GM21360 (cell line): ENCODE data around the gene KRTAP1-3.
"Not testable (repeated sequence)": the region's sequence is repeated elsewhere in the genome, so short reads cannot be mapped to it uniquely, and the experiment has no call there.

Experiments used
- ATAC-seq: cut with Tn5 transposase; IDR thresholded peaks from one replicate; pipeline ENCODE4 v1.9.1; 2021; ENCODE audit warnings: mild to moderate bottlenecking, moderate library complexity; ENCODE audit not compliant: unreplicated experiment

The KRTAP1-3 gene, protein sequence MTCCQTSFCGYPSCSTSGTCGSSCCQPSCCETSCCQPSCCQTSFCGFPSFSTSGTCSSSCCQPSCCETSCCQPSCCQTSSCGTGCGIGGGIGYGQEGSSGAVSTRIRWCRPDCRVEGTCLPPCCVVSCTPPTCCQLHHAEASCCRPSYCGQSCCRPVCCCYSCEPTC

GRCh38 chr17:41034346-41034935, at the start of gene KRTAP1-3:
Gene KRTAP1-3, minus strand, starts transcription at chr17:41034874. Its CDS starts 53 bp downstream, at chr17:41034821.
- ATAC-seq: not testable (repeated sequence)

DNA sequence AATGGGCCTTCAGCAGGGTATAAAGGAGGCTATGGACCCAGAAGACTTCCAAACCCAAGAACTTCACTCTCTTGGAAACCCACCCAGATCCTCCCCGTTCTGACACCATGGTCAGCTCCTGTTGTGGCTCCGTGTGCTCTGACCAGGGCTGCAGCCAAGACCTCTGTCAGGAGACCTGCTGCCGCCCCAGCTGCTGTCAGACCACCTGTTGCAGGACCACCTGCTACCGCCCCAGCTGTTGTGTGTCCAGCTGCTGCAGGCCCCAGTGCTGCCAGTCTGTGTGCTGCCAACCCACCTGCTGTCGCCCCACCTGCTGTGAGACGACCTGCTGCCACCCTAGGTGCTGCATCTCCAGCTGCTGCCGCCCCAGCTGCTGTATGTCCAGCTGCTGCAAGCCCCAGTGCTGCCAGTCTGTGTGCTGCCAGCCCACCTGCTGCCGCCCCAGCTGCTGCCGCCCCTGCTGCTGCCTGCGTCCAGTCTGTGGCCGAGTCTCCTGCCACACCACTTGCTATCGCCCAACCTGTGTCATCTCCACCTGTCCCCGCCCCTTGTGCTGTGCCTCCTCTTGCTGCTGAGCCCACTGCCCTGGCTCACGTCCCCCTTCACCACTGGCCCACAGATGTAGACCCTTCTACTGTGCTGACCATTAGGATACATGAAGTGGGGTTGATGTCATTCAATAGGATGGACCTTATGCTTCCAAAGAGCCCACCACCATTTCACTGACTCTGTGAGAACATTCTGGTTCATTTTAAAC, 49.6 kb upstream of the KRTAP1-3 start, which contains the start of gene KRTAP4-7:
Gene KRTAP4-7 (plus strand): TSS at position 51 of the 757 bp plus-strand sequence. CDS start 57 bp downstream, at position 108.
- not testable (repeated sequence) for ATAC-seq

- ATAC-seq: not testable (repeated sequence)
Measured at GRCh38 chr17:41083427-41083826, 48.8 kb upstream of the KRTAP1-3 start.

DNA sequence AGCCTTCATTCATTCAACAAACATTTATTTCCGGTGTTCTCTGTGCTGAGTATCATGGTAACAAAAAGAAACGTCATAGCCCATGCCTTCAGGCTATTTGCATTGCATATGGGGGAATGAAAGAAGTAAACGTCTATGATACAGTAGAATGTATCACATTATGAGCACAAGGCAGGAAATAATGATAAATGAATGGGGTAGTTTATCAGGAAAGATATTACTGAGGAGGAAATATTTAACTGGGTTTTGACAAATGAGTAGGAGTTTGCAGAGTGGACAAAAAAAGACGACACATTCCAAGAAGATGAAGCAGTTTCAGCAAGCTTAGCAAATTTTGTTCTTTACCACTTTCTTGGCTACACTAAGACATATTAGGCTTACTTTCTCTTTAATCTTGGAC, 48.0 kb upstream of the KRTAP1-3 start:
- no peak for ATAC-seq

DNA sequence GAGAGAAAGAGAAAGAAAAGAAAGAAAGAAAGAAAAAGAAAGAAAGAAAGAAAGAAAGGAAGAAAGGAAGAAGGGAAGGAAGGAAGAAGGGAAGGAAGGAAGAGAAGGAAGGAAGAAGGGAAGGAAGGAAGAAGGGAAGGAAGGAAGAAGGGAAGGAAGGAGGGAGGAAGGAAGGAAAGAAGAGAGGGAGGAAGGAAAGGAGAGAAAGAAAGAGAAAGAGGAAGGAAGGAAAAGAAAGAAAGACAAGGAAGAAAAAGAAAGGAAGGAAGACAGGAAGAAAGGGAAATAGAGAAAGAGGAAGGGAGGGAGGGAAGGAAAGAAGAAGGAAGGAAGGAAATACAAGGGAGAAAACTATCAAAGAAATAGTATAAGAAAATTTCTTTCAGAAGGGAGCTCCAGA, 42.1 kb upstream of the KRTAP1-3 start:
- no peak for ATAC-seq

DNA sequence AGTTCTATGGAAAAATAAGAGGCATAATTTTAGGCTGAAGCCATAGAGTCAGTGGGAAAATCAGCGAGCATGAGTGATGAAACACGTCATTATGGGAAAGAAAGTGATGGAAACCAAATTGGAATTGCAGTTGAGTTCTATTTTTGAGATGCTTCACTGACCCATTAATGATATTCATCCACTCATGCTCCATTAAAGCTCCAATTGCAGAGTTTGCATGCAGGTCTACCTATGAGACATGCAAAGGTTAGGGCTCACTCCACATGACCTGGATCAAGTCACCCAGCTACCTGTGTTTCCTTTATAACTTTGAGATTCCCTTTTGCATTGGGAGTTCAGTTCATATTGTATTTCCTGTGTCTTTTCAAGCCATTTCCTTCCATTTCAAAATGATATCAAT, 39.0 kb upstream of the KRTAP1-3 start:
- no peak for ATAC-seq

DNA sequence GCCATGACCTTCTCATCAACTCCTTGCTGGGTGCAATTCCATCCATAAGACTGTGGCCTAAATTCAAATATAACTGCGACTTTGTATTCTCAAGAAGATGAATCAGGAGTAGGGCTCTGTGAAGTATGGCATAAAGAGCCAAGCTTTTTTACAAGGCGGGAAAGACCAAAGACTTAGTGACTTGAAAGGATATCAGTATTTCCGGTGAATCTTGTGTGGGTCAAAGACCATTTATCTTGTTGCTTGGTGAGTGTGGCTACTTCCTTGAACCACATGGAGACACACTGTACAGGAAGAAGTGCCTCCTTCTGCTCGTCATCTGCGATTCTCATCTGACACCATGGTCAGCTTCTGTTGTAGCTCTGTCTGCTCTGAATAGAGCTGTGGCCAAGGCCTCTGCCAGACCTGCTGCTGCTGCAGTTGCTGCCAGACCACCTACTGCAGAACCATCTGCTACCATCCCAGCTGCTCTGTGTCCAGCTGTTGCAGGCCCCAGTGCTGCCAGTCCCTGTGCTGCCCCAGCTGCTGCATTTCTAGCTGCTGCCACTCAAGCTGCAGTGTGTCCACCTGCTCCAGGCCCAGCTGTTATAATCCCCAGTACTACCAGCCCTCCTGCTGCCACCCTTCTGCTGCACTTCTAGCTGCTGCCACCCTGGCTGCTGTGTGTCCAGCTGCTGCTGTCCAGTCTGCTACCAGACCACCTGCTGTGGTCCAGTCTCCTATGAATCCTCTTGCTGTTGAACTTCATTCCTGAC, 37.1 kb upstream of the KRTAP1-3 start:
- ATAC-seq: no peak

DNA sequence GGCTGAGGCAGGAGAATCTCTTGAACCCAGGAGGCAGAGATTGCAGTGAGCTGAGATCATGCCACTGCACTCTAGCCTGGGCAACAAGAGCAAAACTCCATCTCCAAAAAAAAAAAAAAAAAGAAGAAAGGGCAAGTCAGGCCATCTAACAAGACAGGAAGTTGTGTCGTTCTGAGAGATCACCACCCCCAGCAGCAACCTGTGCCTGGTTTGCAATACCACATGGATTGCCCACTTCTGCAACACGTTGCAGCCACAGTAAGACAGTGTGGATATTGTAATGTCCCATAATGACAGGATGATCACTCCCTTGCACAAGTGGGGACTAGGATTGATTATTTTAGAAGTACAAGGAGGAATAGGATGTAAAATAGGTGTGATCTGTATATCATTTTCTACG, 34.4 kb upstream of the KRTAP1-3 start:
- no peak for ATAC-seq

DNA sequence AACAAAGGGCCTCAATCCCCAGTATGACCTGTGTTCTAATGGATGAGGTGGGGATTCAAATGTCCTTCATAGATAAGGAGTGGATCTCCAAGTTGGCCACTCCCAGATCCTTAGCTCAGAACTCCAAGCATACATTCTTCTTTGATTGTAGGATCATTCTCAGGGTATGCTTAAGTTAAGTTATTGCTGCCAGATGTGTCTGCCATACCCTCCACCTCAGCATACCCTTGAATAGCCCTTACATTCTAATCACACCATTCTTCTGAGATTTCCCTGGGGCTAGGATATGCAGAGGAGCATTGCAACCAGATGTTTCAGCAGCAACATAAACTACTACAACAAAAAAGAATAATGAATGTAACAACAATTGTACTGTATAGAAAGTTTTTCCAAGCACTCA, 32.6 kb upstream of the KRTAP1-3 start:
- ATAC-seq: no peak

- no peak for ATAC-seq
Measured at GRCh38 chr17:41065829-41066624, 31.4 kb upstream of the KRTAP1-3 start, which contains the start of gene KRTAP2-4. Gene KRTAP2-4, minus strand, starts transcription at chr17:41065879. Its CDS starts 34 bp downstream, at chr17:41065845.

GRCh38 chr17:41065016-41065689, 30.5 kb upstream of the KRTAP1-3 start:
- not testable (repeated sequence) for ATAC-seq

GRCh38 chr17:41064301-41064700, 29.6 kb upstream of the KRTAP1-3 start:
- no peak for ATAC-seq

DNA sequence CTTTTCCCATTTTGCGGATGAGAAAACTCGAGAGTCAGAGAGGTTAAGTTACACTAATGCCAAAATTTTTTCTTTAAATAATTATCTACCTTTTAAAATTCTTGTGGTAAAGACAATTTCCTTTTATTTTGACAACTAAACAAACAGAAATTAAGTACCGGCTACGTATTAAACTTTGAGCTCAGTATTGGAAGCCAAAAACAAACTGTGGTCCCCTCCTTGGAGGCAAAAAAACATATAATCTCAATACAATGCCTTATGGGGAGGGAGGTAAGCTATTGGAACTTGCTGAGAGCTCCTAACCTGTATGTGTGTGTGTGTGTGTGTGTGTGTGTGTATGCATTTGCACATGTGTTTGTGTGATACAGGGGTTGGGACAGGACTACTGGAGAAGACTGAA, 28.8 kb upstream of the KRTAP1-3 start:
- no peak for ATAC-seq

GRCh38 chr17:41061964-41062363, 27.3 kb upstream of the KRTAP1-3 start:
- no peak for ATAC-seq

- no peak for ATAC-seq
Measured at GRCh38 chr17:41060052-41060604, 25.5 kb upstream of the KRTAP1-3 start, which contains the start of gene KRTAP2-3. Gene KRTAP2-3, minus strand, starts transcription at chr17:41060114. Its CDS starts 64 bp downstream, at chr17:41060050.

DNA sequence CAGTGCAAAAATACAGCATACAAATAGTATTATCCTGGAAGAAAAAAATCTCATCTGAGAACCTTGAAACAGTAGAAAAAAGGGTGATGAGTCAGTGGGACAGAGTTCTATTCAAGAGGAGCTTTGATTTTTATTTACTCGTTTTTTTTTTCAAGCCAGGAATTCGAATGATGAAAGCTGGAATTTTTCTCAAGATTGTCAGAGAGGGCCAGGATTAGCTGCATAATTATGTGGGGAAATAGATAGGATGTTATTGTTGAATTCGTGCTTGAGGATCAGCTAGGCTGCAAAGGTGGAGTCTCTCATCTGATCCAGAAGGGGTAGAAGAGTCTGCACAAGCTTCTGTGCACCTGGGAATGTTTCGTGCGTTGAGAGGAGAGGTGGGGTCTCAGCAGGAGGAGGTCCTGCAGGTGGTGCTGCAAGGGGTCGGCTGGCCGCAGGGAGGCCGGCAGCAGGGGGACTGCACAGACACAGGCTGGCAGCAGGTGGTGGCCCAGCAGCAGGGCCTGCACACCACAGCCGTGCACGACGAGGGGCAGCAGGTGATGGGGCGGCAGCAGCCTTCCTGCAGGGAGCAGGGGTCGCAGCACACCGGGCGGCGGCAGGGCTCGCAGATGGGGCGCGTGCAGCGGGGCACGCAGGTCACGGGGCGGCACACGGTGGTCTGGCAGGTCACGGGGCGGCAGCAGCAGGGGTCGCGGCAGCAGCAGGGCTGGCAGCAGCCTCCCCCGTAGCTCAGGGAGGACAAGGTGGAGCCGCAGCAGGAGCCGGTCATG, 24.8 kb upstream of the KRTAP1-3 start:
- not testable (repeated sequence) for ATAC-seq

DNA sequence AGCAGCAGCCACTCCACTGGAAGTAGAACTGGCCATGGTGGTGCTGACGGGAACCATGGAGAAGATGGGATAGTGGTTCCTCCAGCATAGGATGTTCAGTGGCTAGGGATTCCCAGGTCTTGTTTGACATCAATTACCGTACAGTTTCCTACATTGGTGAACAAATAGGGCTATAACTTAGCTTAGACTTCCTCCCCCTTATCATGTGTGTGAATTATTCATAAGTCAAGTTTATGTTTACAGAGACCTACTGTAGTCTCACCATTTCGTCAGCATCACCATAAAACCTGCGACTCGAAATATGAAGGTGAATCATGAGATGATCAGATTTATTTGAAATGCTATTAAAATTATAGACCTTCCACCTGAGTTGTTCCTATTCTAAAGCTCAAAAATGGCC, 24.1 kb upstream of the KRTAP1-3 start:
- ATAC-seq: no peak

DNA sequence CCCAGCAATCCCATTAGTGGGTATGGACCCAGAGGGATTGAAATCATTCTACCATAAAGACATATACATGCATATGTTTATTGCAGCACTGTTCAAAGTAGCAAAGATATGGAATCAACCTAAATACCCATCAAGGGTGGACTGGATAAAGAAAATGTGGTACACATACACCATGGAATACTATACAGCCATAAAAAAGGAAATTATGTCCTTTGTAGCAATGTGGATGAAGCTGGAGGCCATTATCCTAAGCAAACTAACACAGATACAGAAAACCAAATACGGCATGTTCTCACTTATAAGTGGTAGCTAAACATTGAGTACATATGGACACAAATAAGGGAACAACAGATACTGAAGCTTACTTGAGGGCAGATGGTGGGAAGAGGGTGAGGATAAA, 22.9 kb upstream of the KRTAP1-3 start:
- no peak for ATAC-seq

GRCh38 chr17:41055130-41055529, 20.5 kb upstream of the KRTAP1-3 start, which contains the start of gene KRTAP2-2:
Gene KRTAP2-2, minus strand, starts transcription at chr17:41055230. Its CDS starts 19 bp downstream, at chr17:41055211.
- ATAC-seq: not testable (repeated sequence)
